ENCODE data around the gene ZNF688. TPM values are rescaled to one million over a fixed set of nuclear protein-coding genes. Genes with fewer than 3 reads are reported as not detected.
"Not testable (repeated sequence)": the region's sequence is repeated elsewhere in the genome, so short reads cannot be mapped to it uniquely, and the experiment has no call there.

Gene ZNF688
- total RNA-seq, 2 experiments from 2014 or later = 9.4 to 10.0 TPM

DNA sequence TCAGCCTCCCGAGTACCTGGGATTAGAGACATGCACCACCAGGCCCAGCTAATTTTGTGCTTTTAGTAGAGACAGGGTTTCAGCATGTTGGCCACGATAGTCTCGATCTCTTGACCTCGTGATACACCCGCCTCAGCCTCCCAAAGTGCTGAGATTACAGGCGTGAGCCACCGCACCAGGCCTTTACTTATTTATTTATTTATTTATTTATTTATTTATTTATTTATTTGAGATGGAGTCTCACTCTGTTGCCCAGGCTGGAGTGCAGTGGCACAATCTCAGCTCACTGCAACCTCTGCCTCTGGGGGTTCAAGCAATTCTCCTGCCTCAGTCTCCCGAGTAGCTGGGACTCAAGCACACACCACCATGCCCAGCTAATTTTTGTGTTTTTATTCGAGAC, 19.4 kb upstream of the ZNF688 start:
- CTCF ChIA-PET = interaction anchor here (0.6 to 1.3 kb wide), 3 partner anchors 18 to 37 kb away, joined by 3 to 5 read pairs (median 3); no protein-coding TSS in a partner anchor
- POLR2A ChIA-PET = not testable (repeated sequence)

GRCh38 chr16:30589582-30589981, 18.1 kb upstream of the ZNF688 start:
- POLR2A ChIA-PET, CTCF ChIA-PET: not testable (repeated sequence)

DNA sequence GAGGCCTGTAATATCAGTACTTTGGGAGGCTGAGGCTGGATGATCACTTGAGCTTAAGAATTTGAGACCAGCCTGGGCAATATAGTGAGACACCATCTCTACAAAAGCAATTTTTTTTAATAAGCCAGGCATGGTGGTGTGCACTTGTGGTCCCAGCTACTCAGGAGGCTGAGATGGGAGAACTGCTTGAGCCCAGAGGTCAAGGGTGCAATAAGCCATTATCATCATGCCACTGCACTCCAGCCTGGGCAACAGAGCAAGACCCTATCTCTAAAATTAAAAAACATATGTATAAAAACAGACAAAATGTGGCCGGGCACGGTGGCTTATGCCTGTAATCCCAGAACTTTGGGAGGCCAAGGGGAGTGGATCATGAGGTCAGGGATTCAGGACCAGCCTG, 17.1 kb upstream of the ZNF688 start:
- CTCF ChIA-PET = interaction anchor here (1.3 kb wide), 1 partner anchor 40 kb away, joined by 3 read pairs; no protein-coding TSS in a partner anchor
- POLR2A ChIA-PET = interaction anchor here (0.7 kb wide), 1 partner anchor 18 kb away, joined by 6 read pairs; no protein-coding TSS in a partner anchor

DNA sequence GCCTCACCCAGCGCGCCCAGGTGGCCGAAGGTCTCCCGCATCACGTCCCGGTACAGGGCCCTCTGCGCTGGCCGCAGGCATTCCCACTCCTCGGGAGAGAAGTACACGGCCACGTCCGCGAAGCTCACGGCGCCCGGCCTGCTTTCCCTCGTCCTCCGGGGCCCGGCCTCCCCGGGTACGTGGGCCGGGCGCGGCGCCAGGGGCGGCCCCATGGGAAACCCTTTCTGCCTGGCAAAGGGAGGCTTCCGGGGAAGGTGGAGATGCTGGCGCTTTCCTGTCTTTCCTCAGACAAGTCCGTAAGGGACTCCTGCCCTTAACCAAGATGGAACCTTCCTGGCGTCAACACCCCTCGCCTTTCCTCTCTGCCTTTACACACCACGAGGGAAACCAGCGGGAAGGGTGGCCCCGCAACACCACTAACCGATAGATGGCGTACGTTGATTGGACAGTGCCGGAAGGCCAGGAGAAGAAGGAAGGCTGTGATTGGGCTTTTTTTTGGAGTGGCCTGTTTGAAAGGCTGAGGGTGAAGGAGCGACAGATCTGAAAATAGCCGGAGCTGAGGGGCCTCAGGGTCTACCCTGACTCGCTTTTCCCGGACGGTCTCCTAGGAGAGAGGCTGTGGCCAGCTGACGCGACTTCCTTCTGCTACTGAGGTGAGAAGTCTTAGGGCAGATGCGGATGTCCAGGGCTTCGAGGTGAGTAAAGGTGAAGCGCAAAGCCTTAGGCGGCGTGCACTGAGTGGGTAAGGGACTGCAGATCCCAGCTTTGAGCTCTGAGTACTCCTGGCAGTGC, 14.1 kb upstream of the ZNF688 start, which contains the start of gene ZNF785:
TSS of gene ZNF785 (minus strand) at position 298 of the 792 bp plus-strand sequence. CDS start at position 212, 86 bp downstream.
- CTCF ChIA-PET = interaction anchor here (0.6 to 2.0 kb wide), 16 partner anchors 8 to 176 kb away, joined by 3 to 8 read pairs (median 4); partner anchors contain the start of genes DCTPP1, ZNF688 and ZNF764
- POLR2A ChIA-PET = interaction anchor here (1.0 to 2.5 kb wide), 6 partner anchors 13 to 156 kb away, joined by 3 to 15 read pairs (median 4); partner anchors contain the start of genes DCTPP1, ZNF747 and ZNF764

DNA sequence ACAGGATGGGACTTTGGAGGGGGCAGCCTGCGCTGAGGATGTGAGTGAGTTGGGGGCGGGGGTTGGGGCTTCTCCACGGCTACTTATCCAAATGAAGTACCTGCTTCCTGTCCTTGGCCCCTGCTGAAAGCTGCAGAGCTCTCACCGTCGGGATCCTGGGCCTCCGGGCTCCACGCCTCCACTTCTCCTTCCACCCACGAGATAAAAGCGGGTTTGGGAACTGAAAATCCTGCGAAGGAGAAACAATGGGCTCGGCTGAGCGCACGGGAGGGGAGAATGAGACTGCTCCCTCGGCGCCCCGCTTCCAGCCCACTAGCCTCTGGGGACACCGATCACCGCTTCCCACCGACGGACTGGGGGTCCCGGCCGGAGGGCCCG, 13.5 kb upstream of the ZNF688 start:
- CTCF ChIA-PET = interaction anchor here (0.6 to 2.0 kb wide), 7 partner anchors 9 to 249 kb away, joined by 3 to 8 read pairs (median 5); partner anchors contain the start of genes DCTPP1, ZNF688 and ZNF764
- POLR2A ChIA-PET = interaction anchor here (1.4 to 2.5 kb wide), 4 partner anchors 13 to 155 kb away, joined by 3 to 15 read pairs (median 6); partner anchors contain the start of genes DCTPP1, ZNF747 and ZNF764

- ChIA-PET POLR2A (no interaction called here), CTCF (interaction anchor here (1.1 to 1.4 kb wide), 2 partner anchors 11 kb away, joined by 3 read pairs; partner anchors contain the start of gene ZNF688)
These were observed 11.3 kb upstream of the ZNF688 start for GRCh38 chr16:30582611-30583340.

DNA sequence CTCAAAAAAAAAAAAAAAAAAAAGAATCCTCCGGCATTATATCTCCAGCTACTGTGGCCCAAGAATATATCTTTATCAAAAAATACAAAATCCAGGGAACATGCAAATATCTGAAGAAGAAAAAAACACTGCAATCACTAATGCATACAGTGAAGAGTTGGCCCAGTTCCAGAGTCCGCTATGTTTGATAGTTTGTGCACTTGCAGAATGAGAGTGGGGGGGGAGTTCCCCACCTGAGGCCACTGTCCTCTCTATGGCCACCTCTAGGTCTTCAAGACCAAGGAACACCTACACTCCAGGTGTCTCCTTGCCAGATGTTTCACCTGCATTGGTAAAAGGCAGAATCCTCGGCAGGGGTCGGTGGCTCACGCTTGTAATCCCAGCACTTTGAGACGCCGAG, 9.9 kb upstream of the ZNF688 start:
- POLR2A ChIA-PET = interaction anchor here (0.6 to 1.0 kb wide), 2 partner anchors 9 to 31 kb away, joined by 3 to 4 read pairs; no protein-coding TSS in a partner anchor
- CTCF ChIA-PET = interaction anchor here (1.1 kb wide), 1 partner anchor 10 kb away, joined by 3 read pairs; the partner anchor contains the start of gene ZNF688

GRCh38 chr16:30574678-30575077, 3.2 kb upstream of the ZNF688 start:
- ChIA-PET POLR2A (interaction anchor here (0.7 kb wide), 1 partner anchor 50 kb away, joined by 5 read pairs; no protein-coding TSS in a partner anchor), CTCF (no interaction called here)

DNA sequence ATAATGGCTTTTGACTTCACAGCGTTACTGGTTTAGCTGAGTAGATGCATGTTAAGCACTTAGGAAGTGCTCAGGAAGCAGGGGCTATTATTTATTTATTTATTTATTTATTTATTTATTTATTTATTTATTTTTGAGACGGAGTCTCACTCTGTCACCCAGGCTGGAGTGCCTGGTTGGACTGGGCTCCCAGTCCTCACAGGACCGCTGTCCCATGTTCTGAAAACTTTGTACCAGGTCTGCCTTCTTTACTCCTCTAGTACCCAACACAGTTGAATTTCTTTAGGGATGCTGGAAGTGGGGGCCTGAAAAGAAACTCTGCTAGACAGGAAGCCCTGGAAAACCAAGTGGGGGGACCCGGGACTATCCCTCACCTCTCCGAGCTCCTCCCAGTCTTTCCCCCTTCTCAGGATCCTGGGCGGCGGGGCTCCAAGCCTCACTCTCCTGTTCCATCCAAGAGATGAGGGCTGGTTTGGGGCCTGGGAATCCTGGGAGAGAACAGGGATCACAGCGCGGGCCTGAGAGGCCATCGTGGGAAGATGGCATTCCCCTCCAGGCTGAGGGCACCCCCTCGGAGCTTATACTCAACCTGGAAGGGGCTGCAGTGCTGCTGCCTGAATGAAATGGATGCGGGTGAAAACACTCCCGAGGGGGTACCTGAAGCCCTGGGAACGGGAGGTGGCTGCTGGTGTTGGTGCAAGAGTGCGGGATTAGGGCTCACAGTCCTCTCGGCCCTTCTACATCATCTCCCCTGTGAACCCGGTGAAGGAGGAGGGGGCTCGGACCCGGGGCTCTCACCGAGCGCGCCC, 674 bp downstream of the ZNF688 start:
- CTCF ChIA-PET = interaction anchor here (0.8 to 2.7 kb wide), 10 partner anchors 10 to 193 kb away, joined by 3 to 18 read pairs (median 4); partner anchors contain the start of genes ZNF747, ZNF764 and ZNF785
- POLR2A ChIA-PET = interaction anchor here (0.5 to 2.4 kb wide), 5 partner anchors 13 to 141 kb away, joined by 3 to 20 read pairs (median 6); partner anchors contain the start of genes DCTPP1, ZNF689, ZNF747 and ZNF764

DNA sequence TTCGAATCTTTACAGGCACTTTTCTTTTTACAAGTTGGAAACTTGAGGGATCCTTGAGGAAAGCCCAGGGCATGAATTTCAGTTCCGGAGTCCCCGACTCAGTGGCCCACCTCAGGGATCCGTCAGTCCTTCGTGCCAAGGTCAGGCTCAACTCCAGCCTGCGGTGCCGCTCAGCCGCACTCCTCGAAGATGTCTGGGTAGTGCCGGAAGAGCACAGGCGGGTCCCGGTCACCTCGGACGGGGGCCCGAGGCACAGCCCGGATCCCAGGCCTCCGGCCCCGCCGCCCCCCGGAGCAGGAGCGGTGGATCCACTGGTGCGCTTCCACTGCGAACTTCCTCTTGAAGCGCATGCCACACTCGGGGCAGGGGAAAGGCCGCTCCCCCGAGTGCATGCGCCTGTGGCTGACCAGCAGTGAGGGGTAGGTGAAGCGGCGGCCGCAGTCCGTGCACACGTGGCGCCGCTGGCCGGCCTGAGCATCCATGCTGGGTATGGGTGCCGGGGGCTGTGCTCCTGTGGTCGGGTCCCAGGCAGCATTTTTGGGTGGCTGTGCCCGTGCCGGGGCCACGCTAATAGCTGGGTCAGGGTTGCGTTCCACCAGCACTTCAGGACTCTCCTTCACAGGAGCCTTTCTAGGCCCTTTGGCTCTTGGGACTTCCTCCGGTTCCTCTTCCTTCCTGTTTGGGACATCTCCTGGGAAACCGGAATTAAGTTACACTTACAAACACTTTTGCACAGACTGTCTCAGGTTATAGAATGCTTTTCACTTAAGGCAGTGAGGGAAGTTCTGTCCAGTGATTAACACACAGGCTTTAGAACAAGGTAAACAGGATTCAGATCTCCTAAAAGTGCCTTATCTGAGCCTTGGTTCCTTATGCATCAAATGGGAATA, 1.5 kb downstream of the ZNF688 start:
- ChIA-PET POLR2A (interaction anchor here (1.6 to 2.4 kb wide), 2 partner anchors 12 to 35 kb away, joined by 9 to 20 read pairs; partner anchors contain the start of genes ZNF747 and ZNF764), CTCF (interaction anchor here (0.8 to 2.7 kb wide), 3 partner anchors 12 to 34 kb away, joined by 3 to 18 read pairs (median 7); partner anchors contain the start of genes ZNF747 and ZNF764)

- CTCF ChIA-PET = interaction anchor here (0.7 to 1.2 kb wide), 3 partner anchors 42 to 196 kb away, joined by 3 read pairs; no protein-coding TSS in a partner anchor
- POLR2A ChIA-PET = interaction anchor here (1.7 kb wide), 1 partner anchor 12 kb away, joined by 16 read pairs; the partner anchor contains the start of gene ZNF764
These were observed 2.2 kb downstream of the ZNF688 start for GRCh38 chr16:30569281-30569680.

DNA sequence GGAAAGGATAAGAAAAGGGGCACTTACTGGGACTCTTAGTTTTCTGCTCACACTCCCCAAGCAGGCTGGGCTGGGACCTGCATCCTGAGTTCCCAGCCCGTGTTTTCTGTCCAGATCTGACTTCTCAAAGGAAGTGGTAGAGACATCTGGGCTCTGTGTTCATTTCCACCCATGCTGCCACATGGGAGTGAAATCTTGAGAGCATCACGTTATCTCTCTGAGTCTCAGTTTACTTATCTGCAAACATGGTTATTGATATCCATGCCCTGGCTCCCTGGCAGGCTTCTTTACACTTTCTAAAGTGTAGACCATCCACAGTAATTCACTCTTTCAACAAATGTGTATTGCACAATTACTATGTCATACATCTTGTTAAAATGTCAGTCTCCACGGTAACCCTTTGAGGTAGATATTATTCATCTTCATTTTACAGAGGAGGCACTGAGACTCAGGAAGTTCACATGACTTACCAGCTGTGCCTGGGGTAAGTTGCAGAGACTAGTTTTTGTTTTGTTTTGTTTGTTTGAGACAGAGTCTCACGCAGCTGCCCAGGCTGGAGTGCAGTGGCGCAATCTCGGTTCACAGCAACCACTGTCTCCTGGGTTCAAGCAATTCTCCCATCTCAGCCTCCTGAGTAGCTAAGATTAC, 3.4 kb downstream of the ZNF688 start:
- POLR2A ChIA-PET = interaction anchor here (0.6 to 1.7 kb wide), 3 partner anchors 11 to 107 kb away, joined by 3 to 16 read pairs (median 7); partner anchors contain the start of gene ZNF764
- CTCF ChIA-PET = interaction anchor here (0.6 to 1.7 kb wide), 7 partner anchors 10 to 1717 kb away, joined by 3 to 6 read pairs (median 3); partner anchors contain the start of genes DCTPP1 and ZNF764

DNA sequence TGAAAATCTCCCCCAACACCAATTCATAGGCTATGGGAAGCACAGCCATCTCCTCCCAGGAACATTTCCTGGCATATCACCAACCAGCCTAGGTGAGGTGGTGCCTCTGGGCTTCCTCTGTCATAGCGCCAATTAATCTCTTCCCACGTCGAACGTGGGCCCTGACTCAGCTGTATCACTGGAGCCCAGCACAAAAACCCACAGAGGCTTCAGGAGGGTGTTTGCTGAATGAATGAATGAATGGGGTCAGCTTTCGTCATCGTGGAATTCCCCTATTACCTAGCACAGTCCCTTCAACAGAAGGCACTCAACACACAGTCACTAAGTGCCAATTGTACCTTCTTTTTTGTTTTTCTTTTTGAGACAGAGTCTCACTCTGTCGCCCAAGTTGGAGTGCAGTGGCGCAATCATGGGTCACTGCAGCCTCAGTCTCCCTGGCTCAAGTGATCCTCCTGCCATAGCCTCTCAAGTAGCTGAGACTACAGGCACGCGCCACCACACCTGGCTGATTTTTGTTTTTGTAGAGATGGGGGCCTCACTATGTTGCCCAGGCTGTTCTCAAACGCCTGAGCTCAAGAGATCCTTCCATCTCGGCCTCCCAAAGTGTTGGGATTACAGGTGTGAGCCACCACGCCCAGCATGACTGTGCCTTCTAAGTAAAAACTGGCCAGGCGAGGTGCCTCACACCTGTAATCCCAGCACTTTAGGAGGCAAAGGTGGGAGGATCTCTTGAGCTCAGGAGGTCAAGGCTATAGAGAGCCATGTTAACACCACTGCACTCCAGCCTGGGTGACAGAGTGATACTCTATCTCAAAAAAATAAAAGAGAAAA, 4.1 kb downstream of the ZNF688 start:
- ChIA-PET CTCF (interaction anchor here (0.5 to 1.9 kb wide), 9 partner anchors 9 to 231 kb away, joined by 3 to 6 read pairs (median 4); partner anchors contain the start of genes DCTPP1, ZNF747 and ZNF764), POLR2A (interaction anchor here (0.6 to 1.9 kb wide), 6 partner anchors 9 to 107 kb away, joined by 3 to 16 read pairs (median 4); partner anchors contain the start of genes ZNF747 and ZNF764)

DNA sequence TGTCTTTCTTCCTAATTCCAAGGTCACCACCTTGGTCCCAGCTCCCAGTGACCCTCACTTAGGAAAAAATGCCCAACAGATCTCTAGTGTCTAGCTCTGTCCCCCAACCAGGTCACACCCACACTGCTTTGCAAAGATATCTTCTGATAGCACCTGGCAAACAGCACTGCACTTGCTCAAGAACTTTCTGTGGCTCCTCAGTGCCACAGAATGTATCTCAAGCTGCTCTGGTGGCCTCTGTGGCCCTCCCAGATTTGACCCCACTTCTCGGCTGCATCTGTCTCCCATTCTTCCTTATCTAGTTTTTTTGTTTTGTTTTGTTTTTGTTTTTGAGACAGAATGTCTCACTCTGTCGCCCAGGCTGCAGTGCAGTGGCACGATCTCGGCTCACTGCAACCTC, 5.0 kb downstream of the ZNF688 start:
- CTCF ChIA-PET = interaction anchor here (0.5 to 1.9 kb wide), 6 partner anchors 8 to 91 kb away, joined by 3 to 5 read pairs (median 4); partner anchors contain the start of gene ZNF747
- POLR2A ChIA-PET = interaction anchor here (0.6 to 1.9 kb wide), 4 partner anchors 8 to 32 kb away, joined by 3 to 5 read pairs (median 4); partner anchors contain the start of genes ZNF747 and ZNF764

- ChIA-PET POLR2A (interaction anchor here (0.5 to 1.9 kb wide), 3 partner anchors 14 to 31 kb away, joined by 3 to 5 read pairs (median 5); partner anchors contain the start of gene ZNF747), CTCF (interaction anchor here (1.0 to 1.9 kb wide), 4 partner anchors 7 to 136 kb away, joined by 3 to 5 read pairs (median 4); partner anchors contain the start of genes DCTPP1 and ZNF747)
These were observed 5.5 kb downstream of the ZNF688 start for GRCh38 chr16:30565984-30566383.

Measured in activated CD8-positive, alpha-beta memory T cell treated with anti-CD3 and anti-CD28 coated beads for 36 hours (primary cell).